Uterus (tissue), 4 donors: ENCODE data around the gene PCDH17. TPM values are rescaled to one million over a fixed set of nuclear protein-coding genes. Genes with fewer than 3 reads are reported as not detected.

ENCODE experiments used
- DNase-seq, 2 donors: peaks; one replicate each; pipeline ENCODE4 v3.0.0-alpha.2; 2019 to 2020
- H3K27ac ChIP-seq, 2 donors: fragments of 200-600 bp; sonication (generic); 1 replicate in 1 of 2; 2 replicates in 1 of 2; pipeline ENCODE4 v1.5.1; 2016 to 2018
- H3K27me3 ChIP-seq, 2 donors: fragments of 200-600 bp; sonication (generic); one replicate each; pipeline ENCODE4 v1.5.1; 2018 to 2019; ENCODE audit warnings: control low read depth in 1 of 2
- H3K36me3 ChIP-seq, 2 donors: fragments of 200-600 bp; sonication (generic); one replicate each; pipeline ENCODE4 v1.5.1; 2019; ENCODE audit warnings: control low read depth in 1 of 2
- H3K4me1 ChIP-seq, 2 donors: fragments of 200-600 bp; sonication (generic); one replicate each; pipeline ENCODE4 v1.5.1; 2018 to 2019; ENCODE audit warnings: control low read depth in 1 of 2
- H3K4me3 ChIP-seq, 2 donors: fragments of 200-600 bp; sonication (generic); 1 replicate in 1 of 2; 2 replicates in 1 of 2; pipeline ENCODE4 v1.5.1; 2018 to 2019; ENCODE audit warnings: mild to moderate bottlenecking in 1 of 2
- H3K9me3 ChIP-seq, 2 donors: fragments of 200-600 bp; sonication (generic); one replicate each; pipeline ENCODE4 v1.5.1; 2019; ENCODE audit warnings: control low read depth in 1 of 2
- CTCF ChIP-seq, 4 experiments: fragments of 200-600 bp in 2 of 4; fragments of 450-650 bp in 2 of 4; sonication (generic) in 2 of 4; IDR thresholded peaks; one replicate each; pipeline ENCODE4 v1.5.1; 2016 to 2019; ENCODE audit warnings: antibody characterized with exemption in 4 of 4, mild to moderate bottlenecking in 2 of 4, moderate library complexity in 1 of 4
- POLR2A ChIP-seq, 2 donors: fragments of 450-650 bp; IDR thresholded peaks; one replicate each; pipeline ENCODE4 v1.6.1; 2016; ENCODE audit warnings: antibody characterized with exemption in 2 of 2, mild to moderate bottlenecking in 1 of 2, moderate library complexity in 1 of 2
- intact Hi-C: fragments of 100-400 bp; cut with DNase I; formaldehyde crosslinking; loops from one replicate; pipeline ENCODE4 v1.15.1; 2023; ENCODE audit warnings: low total_unique reads
- total RNA-seq, 4 donors: library from RNA; depleted of rRNA in 3 of 4; stranded (reverse); fragments of >200 nt in 3 of 4; gene quantifications; one replicate each; pipeline versions ENCODE4 v1.1.0 to v1.2.4, GENCODE V29; 2014 to 2023
- donor health status: DM: yes; HTN: yes; CAD: no.

The PCDH17 gene
- total RNA-seq, 4 donors from 2014 or later, result 9.7 to 27.6 (median 18.9) TPM

GRCh38 chr13:57601536-57601935, 30.0 kb upstream of the PCDH17 start:
- no peak for TF ChIP-seq POLR2A (IDR thresholded peaks at IDR 0.05)
- TF ChIP-seq CTCF (IDR thresholded peaks at IDR 0.05), result no peak
- intact Hi-C loops, result no loop called here
- DNase-seq, result no peak

GRCh38 chr13:57604442-57604841, 27.1 kb upstream of the PCDH17 start:
- Histone ChIP-seq H3K4me1 (no peaks in the 10 kb centered on the region), H3K36me3 (peaks cover 0 to 3% of the 10 kb centered on the region in 2 donors), H3K27ac (no peak overlapping the region), H3K4me3 (no peak overlapping the region), H3K9me3 (no peaks in the 10 kb centered on the region), H3K27me3 (no peaks in the 10 kb centered on the region)
- no peak for TF ChIP-seq CTCF (IDR thresholded peaks at IDR 0.05)
- TF ChIP-seq POLR2A (IDR thresholded peaks at IDR 0.05), result no peak
- intact Hi-C loops, result no loop called here
- no peak for DNase-seq

More at GRCh38 chr13:57601536-57601935, 30.0 kb upstream of the PCDH17 start:
- Histone ChIP-seq H3K4me1 (no peaks in the 10 kb centered on the region), H3K4me3 (no peak overlapping the region), H3K9me3 (no peaks in the 10 kb centered on the region), H3K27me3 (no peaks in the 10 kb centered on the region), H3K36me3 (no peaks in the 10 kb centered on the region), H3K27ac (no peak overlapping the region)

GRCh38 chr13:57611969-57612368, 19.6 kb upstream of the PCDH17 start:
- Histone ChIP-seq H3K27me3 (no peaks in the 10 kb centered on the region), H3K36me3 (peaks cover 0 to 3% of the 10 kb centered on the region in 2 donors), H3K27ac (no peak overlapping the region), H3K9me3 (no peaks in the 10 kb centered on the region), H3K4me3 (no peak overlapping the region), H3K4me1 (no peaks in the 10 kb centered on the region)
- no peak for DNase-seq
- TF ChIP-seq CTCF (IDR thresholded peaks at IDR 0.05) (no peak), POLR2A (IDR thresholded peaks at IDR 0.05) (no peak)
- intact Hi-C loops, result no loop called here

GRCh38 chr13:57612568-57612967, 19.0 kb upstream of the PCDH17 start:
- H3K4me3 ChIP-seq, result no peak overlapping the region
- H3K4me1 ChIP-seq, result no peaks in the 10 kb centered on the region
- intact Hi-C loops, result no loop called here
- DNase-seq, result no peak
- H3K36me3 ChIP-seq, result no peaks in the 10 kb centered on the region
- no peaks in the 10 kb centered on the region for H3K27me3 ChIP-seq
- H3K27ac ChIP-seq, result no peak overlapping the region
- no peaks in the 10 kb centered on the region for H3K9me3 ChIP-seq
- TF ChIP-seq POLR2A (IDR thresholded peaks at IDR 0.05) (no peak), CTCF (IDR thresholded peaks at IDR 0.05) (no peak)

- Histone ChIP-seq H3K36me3 (no peaks in the 10 kb centered on the region), H3K4me1 (no peaks in the 10 kb centered on the region), H3K27me3 (peaks cover 0 to 17% of the 10 kb centered on the region in 2 donors), H3K27ac (no peak overlapping the region), H3K4me3 (no peak overlapping the region), H3K9me3 (no peaks in the 10 kb centered on the region)
- intact Hi-C loops, result no loop called here
- TF ChIP-seq POLR2A (IDR thresholded peaks at IDR 0.05) (no peak), CTCF (IDR thresholded peaks at IDR 0.05) (peak; percentile 23 to 53 (median 44))
- no peak for DNase-seq
These were observed 6.7 kb upstream of the PCDH17 start for GRCh38 chr13:57624565-57625435.
